NCI-H146 treated with DMSO at 0.1 percent for 48 hours (cell line): ENCODE results near the gene RNF19B.

Experiments
- DNase-seq: peaks from one replicate; lab custom pipeline; 2025; ENCODE audit not compliant: unreplicated experiment; lab: John Stamatoyannopoulos, UW

The RNF19B gene

GRCh38 chr1:32902535-32902920, 62.1 kb downstream of the RNF19B start:
- DNase-seq, result no peak

GRCh38 chr1:32901823-32902534, 62.6 kb downstream of the RNF19B start:
- no peak for DNase-seq

GRCh38 chr1:32900956-32901822, 63.4 kb downstream of the RNF19B start, which contains the start of gene TMEM54:
TSS of gene TMEM54 (minus strand) at chr1:32901389. CDS start at chr1:32901238, 151 bp downstream.
- DNase-seq, result no peak

GRCh38 chr1:32900371-32900955, 64.1 kb downstream of the RNF19B start:
- no peak for DNase-seq

GRCh38 chr1:32899586-32900296, 64.9 kb downstream of the RNF19B start:
- no peak for DNase-seq

GRCh38 chr1:32898958-32899357, 65.7 kb downstream of the RNF19B start:
- no peak for DNase-seq

- DNase-seq, result no peak
Measured at GRCh38 chr1:32898056-32898455, 66.6 kb downstream of the RNF19B start.

GRCh38 chr1:32897082-32898049, 67.2 kb downstream of the RNF19B start:
- no peak for DNase-seq

GRCh38 chr1:32896451-32896850, 68.2 kb downstream of the RNF19B start:
- DNase-seq, result no peak

- DNase-seq, result no peak
Measured at GRCh38 chr1:32895325-32896215, 69.0 kb downstream of the RNF19B start.

- no peak for DNase-seq
Measured at GRCh38 chr1:32894681-32895080, 69.9 kb downstream of the RNF19B start.

- no peak for DNase-seq
Measured at GRCh38 chr1:32894019-32894600, 70.5 kb downstream of the RNF19B start.

- no peak for DNase-seq
Measured at GRCh38 chr1:32893198-32894018, 71.2 kb downstream of the RNF19B start.

GRCh38 chr1:32892368-32893197, 72.0 kb downstream of the RNF19B start:
- no peak for DNase-seq

- DNase-seq, result no peak
Measured at GRCh38 chr1:32891630-32892029, 73.0 kb downstream of the RNF19B start.

GRCh38 chr1:32891241-32891570, 73.4 kb downstream of the RNF19B start:
- no peak for DNase-seq
